HG03354 (cell line): ENCODE measurements around the gene FGF12.
"Not testable (repeated sequence)": the region's sequence is repeated elsewhere in the genome, so short reads cannot be mapped to it uniquely, and the experiment has no call there.

Source experiments
- ATAC-seq: cut with Tn5 transposase; IDR thresholded peaks from one replicate; pipeline ENCODE4 v1.9.1; 2021; ENCODE audit warnings: mild to moderate bottlenecking; ENCODE audit not compliant: unreplicated experiment, poor library complexity, severe bottlenecking

FGF12 gene

GRCh38 chr3:192727032-192727847 lies at the start of gene FGF12:
Gene FGF12, minus strand, starts transcription at chr3:192727541.
- ATAC-seq, result no peak

DNA sequence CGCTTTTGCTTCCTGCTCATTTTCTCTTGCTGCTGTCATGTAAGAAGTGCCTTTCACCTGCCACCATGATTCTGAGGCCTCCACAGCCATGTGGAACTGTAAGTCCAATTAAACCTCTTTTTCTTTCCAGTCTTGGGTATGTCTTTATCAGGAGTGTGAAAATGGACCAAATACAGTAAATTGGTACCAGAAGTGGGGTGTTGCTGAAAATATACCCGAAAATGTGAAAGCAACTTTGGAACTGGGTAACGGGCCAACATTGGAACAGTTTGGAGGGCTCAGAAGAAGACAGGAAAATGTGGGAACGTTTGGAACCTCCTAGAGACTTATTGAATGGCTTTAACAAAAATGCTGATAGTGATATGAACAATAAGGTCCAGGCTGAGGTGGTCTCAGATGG lies 47.0 kb upstream of the FGF12 start:
- ATAC-seq, result not testable (repeated sequence)

DNA sequence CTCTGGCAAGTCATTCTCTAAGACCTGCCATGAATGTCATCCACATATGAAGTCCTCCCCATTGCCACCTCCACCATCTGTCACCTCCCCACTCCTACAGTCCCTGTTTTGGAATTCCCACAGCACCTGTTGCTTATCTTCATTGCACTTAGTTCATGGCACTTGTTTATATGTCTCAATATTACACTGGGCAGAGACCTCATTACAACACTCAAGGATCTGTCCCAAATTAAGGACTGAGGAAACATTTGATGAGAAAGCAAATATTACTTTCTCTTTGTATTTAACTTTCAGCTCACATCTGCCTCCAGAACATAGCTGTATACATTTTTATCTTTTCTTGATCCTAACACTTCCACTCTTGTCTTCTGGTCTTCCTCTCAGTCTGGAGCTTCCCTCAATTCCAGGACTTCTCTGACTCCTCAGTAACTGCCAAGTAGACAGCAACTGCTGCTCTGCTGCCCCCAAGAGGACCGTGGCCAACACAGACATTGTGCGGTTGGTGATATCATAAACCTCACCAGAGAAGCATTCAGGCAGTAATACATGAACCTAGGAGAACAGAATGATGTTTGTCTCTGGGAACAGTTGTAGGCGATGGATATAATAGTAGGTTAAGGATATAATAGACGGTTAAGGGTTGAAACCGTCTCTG lies 45.0 kb upstream of the FGF12 start:
- no peak for ATAC-seq

DNA sequence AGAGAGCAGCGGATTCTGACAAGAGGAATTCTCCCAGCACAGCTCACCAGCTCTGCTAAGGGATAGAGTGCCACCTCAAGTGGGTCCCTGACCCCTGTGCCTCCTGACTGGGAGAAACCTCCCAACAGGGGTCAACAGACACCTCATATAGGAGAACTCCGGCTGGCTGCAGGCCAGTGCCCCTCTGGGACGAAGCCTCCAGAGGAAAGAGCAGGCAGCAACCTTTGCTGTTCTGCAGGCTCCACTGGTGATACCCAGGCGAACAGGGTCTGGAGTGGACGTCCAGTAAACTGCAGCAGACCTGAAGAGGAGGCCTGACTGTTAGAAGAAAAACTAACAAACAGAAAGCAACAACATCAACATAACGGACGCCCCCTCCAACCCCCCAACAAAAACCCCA lies 31.3 kb upstream of the FGF12 start:
- ATAC-seq, result no peak

- no peak for ATAC-seq
These were observed 23.8 kb upstream of the FGF12 start for GRCh38 chr3:192751148-192751547.

DNA sequence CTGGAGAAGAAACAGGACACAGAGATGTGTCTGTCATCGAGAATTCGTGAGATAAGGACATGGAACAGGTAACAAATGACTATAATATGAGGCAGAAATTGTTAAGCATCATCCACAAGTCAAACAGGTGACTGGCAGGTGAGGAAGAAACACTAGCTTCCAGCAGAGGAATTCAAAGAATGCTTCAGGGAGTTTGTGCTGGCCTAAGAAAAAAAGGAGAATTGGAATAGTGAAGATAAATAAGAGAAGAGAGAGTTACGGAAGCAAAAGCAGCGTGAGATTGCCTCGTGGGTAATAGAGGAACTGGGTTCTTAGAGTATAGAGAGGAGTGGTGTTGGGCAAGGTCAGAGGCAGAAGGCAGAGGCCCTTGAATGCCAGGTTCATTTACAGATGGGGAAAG lies 22.9 kb upstream of the FGF12 start:
- no peak for ATAC-seq

DNA sequence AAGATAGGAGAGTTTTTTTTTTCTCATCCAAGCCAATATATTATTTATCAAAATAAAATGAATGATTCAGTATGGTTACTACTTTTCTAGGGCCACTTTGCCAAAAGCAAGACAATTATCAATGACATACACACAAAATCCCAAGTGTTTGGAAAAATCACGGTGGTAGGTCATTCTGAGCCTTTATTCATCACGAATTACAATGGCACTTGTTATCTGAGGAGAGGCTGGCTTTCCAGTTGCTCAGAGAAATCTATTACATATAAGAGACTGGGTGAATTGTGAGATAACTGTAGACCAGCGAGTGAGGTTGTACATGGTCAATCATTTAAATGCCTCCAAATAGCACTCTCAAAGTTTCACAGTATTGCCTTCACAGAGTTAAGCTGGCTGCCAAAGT lies 20.4 kb upstream of the FGF12 start:
- ATAC-seq, result no peak

- ATAC-seq, result no peak
These were observed 19.8 kb upstream of the FGF12 start for GRCh38 chr3:192747145-192747544.

DNA sequence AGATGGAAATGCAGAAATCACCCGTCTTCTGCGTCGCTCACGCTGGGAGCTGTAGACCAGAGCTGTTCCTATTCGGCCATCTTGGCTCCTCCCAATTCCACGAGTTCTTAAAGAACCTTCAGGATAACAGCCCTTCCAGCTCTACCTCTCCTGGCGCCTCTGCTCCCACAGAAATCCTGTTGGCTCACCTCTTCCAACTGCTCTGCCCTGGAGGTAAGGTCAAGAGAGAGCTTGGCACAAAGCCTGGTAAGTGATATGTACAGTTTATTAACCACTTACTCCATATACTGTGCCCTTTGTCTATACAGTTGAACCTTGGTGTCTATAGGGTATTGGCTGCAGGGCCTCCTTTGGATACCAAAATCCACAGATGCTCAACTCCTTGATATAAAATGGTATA lies 17.8 kb upstream of the FGF12 start:
- no peak for ATAC-seq

- not testable (repeated sequence) for ATAC-seq
These were observed 17.3 kb upstream of the FGF12 start for GRCh38 chr3:192744604-192745003.

DNA sequence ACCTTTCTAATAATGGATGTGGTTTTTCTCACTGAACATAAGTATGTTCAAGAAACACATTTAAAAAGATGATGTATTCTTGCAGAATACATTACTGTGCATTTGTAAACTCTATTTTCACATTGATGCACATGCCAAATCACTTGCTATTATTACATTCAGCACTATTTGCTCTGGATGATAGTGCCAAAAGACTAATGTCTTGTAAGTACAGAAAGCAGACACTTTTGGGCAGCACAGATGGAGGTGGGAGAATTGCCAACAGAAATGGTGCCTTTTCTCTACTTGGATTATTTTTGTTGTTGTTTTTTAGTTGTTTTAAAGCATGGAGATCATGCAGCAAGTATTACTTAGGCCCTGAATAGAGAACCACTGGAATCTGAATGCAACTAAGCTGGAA lies 10.2 kb upstream of the FGF12 start:
- ATAC-seq, result no peak

GRCh38 chr3:192731233-192731632 lies 3.9 kb upstream of the FGF12 start:
- ATAC-seq, result no peak

DNA sequence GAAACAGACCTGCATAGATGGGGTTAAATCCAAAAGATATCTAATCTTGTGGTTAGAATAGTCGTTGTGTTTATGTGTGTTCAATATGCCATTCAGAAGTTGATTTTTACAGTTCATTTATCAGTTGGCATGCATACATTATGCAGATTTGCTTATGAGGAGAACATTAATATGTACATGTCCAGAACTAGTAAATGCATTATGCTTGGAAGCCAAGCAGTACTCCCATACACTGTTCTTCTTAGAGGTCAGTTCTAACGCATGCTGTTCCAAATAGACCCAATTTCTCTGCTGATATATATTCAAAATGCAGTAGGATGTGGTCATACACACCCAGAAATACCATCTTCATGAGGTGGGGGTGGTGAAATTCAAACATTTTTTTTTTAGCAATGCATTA lies 956 bp downstream of the FGF12 start:
- no peak for ATAC-seq

DNA sequence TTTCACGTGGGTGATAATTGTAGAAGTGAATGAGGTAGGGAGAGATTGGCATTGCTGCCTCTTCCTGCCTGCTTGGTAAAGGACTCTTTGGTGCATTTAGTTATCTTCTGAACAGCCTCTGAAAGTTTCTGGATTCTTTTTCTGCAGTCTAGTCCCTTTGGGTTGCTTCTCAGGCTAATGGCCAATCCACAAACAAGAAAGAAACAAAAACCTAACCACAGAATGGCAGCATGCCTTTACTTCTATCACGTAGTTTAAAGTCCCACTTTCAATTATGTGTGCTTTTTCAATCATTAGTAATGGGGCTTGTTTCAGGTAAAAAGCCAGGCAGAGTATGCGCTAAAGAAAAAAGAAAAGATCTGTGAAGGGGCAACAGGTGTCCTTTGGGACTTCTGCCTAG lies 7.4 kb downstream of the FGF12 start:
- ATAC-seq, result no peak

DNA sequence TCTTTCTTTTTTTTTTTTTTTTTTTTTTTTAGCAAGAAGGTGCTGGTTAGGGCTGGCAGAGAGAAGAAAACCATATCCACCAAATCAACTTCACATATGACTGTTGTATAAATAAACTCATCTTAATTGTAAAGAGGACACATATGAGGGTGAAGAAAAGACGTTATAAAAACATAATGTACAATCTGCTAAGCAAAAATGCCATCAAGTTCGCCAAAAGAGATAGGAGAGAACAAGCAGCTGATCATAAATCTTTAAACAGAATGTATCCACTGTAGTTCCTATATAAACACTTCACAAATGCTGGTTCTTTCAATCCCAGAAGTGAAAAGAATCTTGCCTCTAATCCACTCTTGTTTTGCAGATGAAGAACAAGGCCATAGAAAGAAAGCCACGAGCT lies 9.2 kb downstream of the FGF12 start:
- ATAC-seq, result no peak

GRCh38 chr3:192715126-192715525 lies 12.2 kb downstream of the FGF12 start:
- ATAC-seq, result no peak

GRCh38 chr3:192711126-192711525 lies 16.2 kb downstream of the FGF12 start:
- not testable (repeated sequence) for ATAC-seq

- no peak for ATAC-seq
These were observed 17.0 kb downstream of the FGF12 start for GRCh38 chr3:192710366-192710765.

GRCh38 chr3:192706272-192706671 lies 21.1 kb downstream of the FGF12 start:
- ATAC-seq, result no peak

- ATAC-seq, result no peak
These were observed 26.5 kb downstream of the FGF12 start for GRCh38 chr3:192700885-192701284.

DNA sequence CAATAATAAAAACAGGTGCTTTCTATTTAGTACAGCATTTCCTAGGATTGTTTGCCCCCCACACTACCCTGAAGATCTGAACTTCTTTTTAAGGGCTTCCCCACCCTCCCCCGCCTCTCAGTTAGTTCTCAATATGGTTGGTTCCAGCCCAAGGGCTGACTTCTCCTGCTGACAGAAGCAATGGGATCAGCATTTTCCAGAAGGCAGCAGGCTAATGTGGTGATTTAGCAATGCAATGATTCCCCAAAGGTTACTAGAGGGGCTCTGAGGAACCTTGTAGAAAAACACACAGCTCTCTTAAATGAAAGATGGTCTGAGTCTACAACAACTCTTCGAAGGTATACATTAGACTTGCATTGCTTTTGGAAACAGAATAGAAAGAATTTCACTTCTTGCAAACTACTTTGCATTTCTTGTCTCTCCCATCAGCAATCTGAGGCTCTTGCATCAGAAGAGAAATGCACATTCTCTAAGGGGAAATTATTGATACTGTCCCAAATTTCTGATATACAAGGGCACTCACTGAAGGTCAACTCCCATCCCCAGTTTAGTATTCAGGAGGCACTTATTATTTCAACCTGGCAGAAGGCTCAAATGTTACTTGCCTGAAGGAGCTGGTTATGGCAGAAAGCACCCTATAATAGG lies 30.3 kb downstream of the FGF12 start:
- ATAC-seq, result no peak
